H1 (cell line): Measurements from ENCODE around the gene GSG1L. TPM values are rescaled to one million over a fixed set of nuclear protein-coding genes. Genes with fewer than 3 reads are reported as not detected.

Source experiments
- CTCF ChIA-PET: fragments of 300-600 bp; sonication (Branson Sonifier 250); formaldehyde crosslinking; loops from one replicate; lab custom pipeline; 2021; ENCODE audit not compliant: partially characterized antibody; lab: Charles Lee
- POLR2A ChIA-PET: fragments of 300-600 bp; sonication (Branson Sonifier 250); formaldehyde crosslinking; loops from one replicate; lab custom pipeline; 2021; ENCODE audit warnings: inconsistent platforms; ENCODE audit not compliant: partially characterized antibody; lab: Charles Lee
- DNase-seq, 2 experiments: peaks; one replicate each; pipeline versions ENCODE4 v3.0.0 to v3.0.0-alpha.2; 2010 to 2022; ENCODE audit warnings: low spot score in 2 of 2, low read depth in 1 of 2, mixed read lengths in 1 of 2
- FAIRE-seq: peaks from 2 replicates; lab custom pipeline; 2011; peaks lifted over from hg19 to GRCh38; lab: Jason Lieb, UNC
- H2AFZ ChIP-seq: 2 replicates; pipeline ENCODE4 v1.8.1; 2012; ENCODE audit warnings: low read length, inconsistent platforms
- H2AK5ac ChIP-seq: 2 replicates; pipeline ENCODE4 v1.6.1; 2013; ENCODE audit warnings: low read depth, low read length
- H2BK120ac ChIP-seq: replicated peaks from 2 replicates; pipeline ENCODE3; 2013; ENCODE audit warnings: low read depth, low read length, inconsistent platforms
- H2BK12ac ChIP-seq: 2 replicates; pipeline ENCODE4 v1.6.1; 2013; ENCODE audit warnings: low read depth, low read length
- H2BK15ac ChIP-seq: 2 replicates; pipeline ENCODE4 v1.6.1; 2013; ENCODE audit warnings: low read length
- H2BK20ac ChIP-seq: 2 replicates; pipeline ENCODE4 v1.6.1; 2013; ENCODE audit warnings: low read length
- H2BK5ac ChIP-seq: 2 replicates; pipeline ENCODE4 v1.6.1; 2013; ENCODE audit warnings: low read depth, low read length
- H3K14ac ChIP-seq: 2 replicates; pipeline ENCODE4 v1.6.1; 2013; ENCODE audit warnings: inconsistent platforms; ENCODE audit not compliant: insufficient read length
- H3K18ac ChIP-seq: 2 replicates; pipeline ENCODE4 v1.6.1; 2013; ENCODE audit warnings: low read length; ENCODE audit errors: extremely low read depth
- H3K23ac ChIP-seq: 2 replicates; pipeline ENCODE4 v1.6.1; 2013; ENCODE audit warnings: inconsistent platforms; ENCODE audit not compliant: insufficient read length
- H3K23me2 ChIP-seq: 2 replicates; pipeline ENCODE4 v1.6.1; 2013; ENCODE audit warnings: low read depth, low read length
- H3K27ac ChIP-seq: 2 replicates; pipeline ENCODE4 v1.6.1; 2011; ENCODE audit warnings: low read depth, low read length, inconsistent platforms
- H3K27me3 ChIP-seq, 4 experiments: replicated peaks in 1 of 4; 1 replicate in 1 of 4; 2 replicates in 3 of 4; pipeline versions ENCODE4 v1.6.1 to v1.8.1; 2011 to 2013; ENCODE audit warnings: low read length in 3 of 4, mild to moderate bottlenecking in 3 of 4, inconsistent platforms in 2 of 4, mixed read lengths in 2 of 4, moderate library complexity in 1 of 4; ENCODE audit not compliant: control insufficient read depth in 3 of 4, insufficient read depth in 3 of 4; ENCODE audit errors: extremely low read depth in 1 of 4
- H3K36me3 ChIP-seq, 4 experiments: 2 replicates each; pipeline versions ENCODE4 v1.6.1 to v1.8.1; 2011 to 2013; ENCODE audit warnings: mild to moderate bottlenecking in 4 of 4, low read length in 3 of 4, moderate library complexity in 2 of 4, control low read depth in 1 of 4, inconsistent platforms in 1 of 4; ENCODE audit not compliant: insufficient read depth in 4 of 4, control insufficient read depth in 2 of 4
- H3K4ac ChIP-seq: replicated peaks from 2 replicates; pipeline ENCODE3; 2013; ENCODE audit warnings: low read length, low read depth, mixed read lengths, inconsistent platforms; ENCODE audit not compliant: insufficient read length
- H3K4me1 ChIP-seq, 4 experiments: replicated peaks in 1 of 4; 1 replicate in 1 of 4; 2 replicates in 3 of 4; pipeline versions ENCODE4 v1.6.1 to v1.8.1; 2011 to 2013; ENCODE audit warnings: low read length in 3 of 4, inconsistent platforms in 2 of 4, mixed read lengths in 1 of 4; ENCODE audit not compliant: insufficient read depth in 4 of 4, control insufficient read depth in 3 of 4
- H3K4me2 ChIP-seq, 2 experiments: 2 replicates each; pipeline versions ENCODE4 v1.6.1 to v1.8.1; 2011 to 2013; ENCODE audit warnings: low read depth in 2 of 2, low read length in 2 of 2, control low read depth in 1 of 2, inconsistent platforms in 1 of 2, mild to moderate bottlenecking in 1 of 2; ENCODE audit not compliant: insufficient read depth in 1 of 2
- H3K4me3 ChIP-seq, 4 experiments: fragments of 200-600, 300-600 bp in 1 of 4; sonication (generic), shearing (Covaris generic), sonication (Bioruptor Twin) in 1 of 4; 2 replicates each; pipeline versions ENCODE4 v1.5.1 to v1.8.1; 2011 to 2016; ENCODE audit warnings: low read length in 4 of 4, low read depth in 3 of 4, control low read depth in 2 of 4, inconsistent platforms in 2 of 4, mild to moderate bottlenecking in 2 of 4, mixed read lengths in 1 of 4, moderate library complexity in 1 of 4; ENCODE audit not compliant: insufficient read depth in 2 of 4; ENCODE audit errors: extremely low read depth in 1 of 4
- H3K56ac ChIP-seq: replicated peaks from 2 replicates; pipeline ENCODE3; 2013; ENCODE audit warnings: low read depth, mild to moderate bottlenecking, mixed read lengths, low read length, inconsistent platforms; ENCODE audit not compliant: insufficient read length
- H3K79me1 ChIP-seq: 2 replicates; pipeline ENCODE4 v1.6.1; 2013; ENCODE audit warnings: low read depth, low read length, control low read depth
- H3K79me2 ChIP-seq, 2 experiments: 2 replicates each; pipeline versions ENCODE4 v1.6.1 to v1.8.1; 2012 to 2013; ENCODE audit warnings: low read length in 2 of 2, mild to moderate bottlenecking in 2 of 2, inconsistent platforms in 1 of 2; ENCODE audit not compliant: insufficient read depth in 2 of 2, control insufficient read depth in 1 of 2
- H3K9ac ChIP-seq, 4 experiments: replicated peaks in 1 of 4; 1 replicate in 1 of 4; 2 replicates in 3 of 4; pipeline versions ENCODE4 v1.6.1 to v1.8.1; 2011 to 2013; ENCODE audit warnings: low read depth in 3 of 4, low read length in 3 of 4, control low read depth in 2 of 4, mild to moderate bottlenecking in 2 of 4, moderate library complexity in 2 of 4, inconsistent platforms in 1 of 4; ENCODE audit errors: extremely low read depth in 1 of 4
- H3K9me3 ChIP-seq, 2 experiments: 2 replicates each; pipeline versions ENCODE4 v1.6.1 to v1.8.1; 2012 to 2013; ENCODE audit warnings: mild to moderate bottlenecking in 2 of 2, moderate library complexity in 2 of 2, control low read depth in 1 of 2, inconsistent platforms in 1 of 2, low read depth in 1 of 2, low read length in 1 of 2, mixed read lengths in 1 of 2; ENCODE audit not compliant: insufficient read depth in 2 of 2
- H4K20me1 ChIP-seq, 2 experiments: replicated peaks in 1 of 2; 2 replicates each; pipeline versions ENCODE3 to v1.8.1; 2011 to 2013; ENCODE audit warnings: inconsistent platforms in 2 of 2, low read length in 2 of 2, mild to moderate bottlenecking in 1 of 2; ENCODE audit not compliant: insufficient read depth in 2 of 2, control insufficient read depth in 1 of 2
- H4K5ac ChIP-seq: 2 replicates; pipeline ENCODE4 v1.6.1; 2013; ENCODE audit warnings: low read length, low read depth, mixed read lengths, inconsistent platforms; ENCODE audit not compliant: insufficient read length
- H4K8ac ChIP-seq: 2 replicates; pipeline ENCODE4 v1.8.0; 2013; ENCODE audit warnings: mild to moderate bottlenecking, moderate library complexity, low read length, inconsistent platforms; ENCODE audit not compliant: insufficient read depth; ENCODE audit errors: extremely low read depth
- H4K91ac ChIP-seq: replicated peaks from 2 replicates; pipeline ENCODE3; 2013; ENCODE audit warnings: low read length, mixed read lengths, inconsistent platforms; ENCODE audit not compliant: insufficient read length
- TEAD4 ChIP-seq: IDR thresholded peaks from 2 replicates; pipeline ENCODE4 v1.6.1; 2012; ENCODE audit warnings: low read depth, low read length, inconsistent platforms, mixed read lengths
- YY1 ChIP-seq: IDR thresholded peaks from 2 replicates; pipeline ENCODE4 v1.6.1; 2011; ENCODE audit warnings: low read depth, mild to moderate bottlenecking, low read length
- WGBS, 2 experiments: shearing (Covaris generic) in 1 of 2; methylation state at CpG; one replicate each; pipeline versions ENCODE4 v1.1.6 to v1.1.7; 2013 to 2015; ENCODE audit warnings: low lambda C conversion rate in 2 of 2, mixed read lengths in 2 of 2, inconsistent platforms in 1 of 2, low coverage in 1 of 2, missing lambda C conversion rate in 1 of 2; ENCODE audit not compliant: insufficient replicate concordance in 2 of 2, insufficient coverage in 1 of 2, insufficient read length in 1 of 2; ENCODE audit errors: extremely low coverage in 1 of 2, missing lambda C conversion rate in 1 of 2; 5-methylcytosine and 5-hydroxymethylcytosine counted together
- polyA plus RNA-seq, 7 experiments: library from polyadenylated mRNA; depleted of rRNA in 3 of 7; stranded (reverse) in 5 of 7; unstranded in 2 of 7; fragments of >200 nt in 5 of 7; fragments of 200-250 nt in 2 of 7; gene quantifications; 1 replicate in 5 of 7; 2 replicates in 1 of 7; 4 replicates in 1 of 7; pipeline versions ENCODE4 v1.2.1 to v1.2.3, GENCODE V29; 2011 to 2013; ENCODE audit warnings: missing spikeins in 2 of 7, mixed read lengths in 2 of 7
- total RNA-seq: library from RNA; stranded (reverse); fragmentation: NEBNext Ultra II Directional; extraction: Animal tissue kit (Norgen Biotek cat#: 25700); gene quantifications from 2 replicates; pipeline ENCODE4 v1.2.1, GENCODE V29; 2021

GSG1L gene
- total and polyA plus RNA-seq, 2 of the 8 experiments (the other 6 are each of a cell fraction or from before 2014, with no cell fraction given) = 0.71 to 1.1 TPM

DNA sequence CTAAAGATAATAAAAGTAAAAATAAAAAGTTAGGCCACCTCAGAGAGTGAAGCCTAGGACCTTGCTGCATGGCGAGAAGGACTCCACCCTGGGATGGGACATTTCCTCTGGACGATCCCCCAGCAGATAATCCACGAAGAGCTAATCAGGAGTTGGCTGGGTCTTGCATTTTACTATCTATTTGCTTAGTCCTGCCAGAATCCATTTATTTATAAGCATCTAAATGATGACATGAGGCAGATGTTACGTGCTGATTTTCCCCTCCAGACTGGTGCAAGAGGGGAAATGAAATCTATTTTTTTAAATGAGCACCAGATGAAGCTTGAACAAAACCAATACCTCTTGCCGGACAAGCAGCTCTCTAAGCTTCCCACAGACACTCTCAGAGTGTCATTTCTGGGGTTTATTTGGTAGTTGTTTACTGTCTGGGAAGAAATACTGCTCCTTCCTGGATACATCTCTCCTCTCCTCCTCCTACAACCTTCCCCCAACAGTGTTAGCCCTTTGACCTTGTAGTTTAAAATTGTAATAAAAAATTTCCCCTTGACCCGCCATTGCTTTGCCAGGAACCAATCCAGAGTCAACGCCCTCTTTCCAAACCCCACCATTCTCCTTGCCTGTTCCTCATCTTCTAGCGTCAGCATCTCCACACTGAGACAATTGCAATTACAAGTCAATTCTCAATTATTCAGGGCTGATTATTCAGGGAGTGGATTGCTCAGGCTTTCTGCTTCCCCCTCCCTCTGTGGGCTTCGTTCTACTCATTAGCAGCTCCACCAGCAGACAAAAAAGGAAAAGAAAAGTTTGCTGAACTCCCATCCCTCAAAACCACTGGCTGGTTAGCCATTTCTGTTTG, 63.0 kb downstream of the GSG1L start:
- Histone ChIP-seq H3K4ac (no peak overlapping the region), H3K9ac (no peak overlapping the region), H3K18ac (no peak overlapping the region), H4K8ac (peak overlapping the region; percentile 23; the same call in 1 of the 2 replicates), H3K4me1 (no peaks in the 10 kb centered on the region)
- no peak for TF ChIP-seq YY1
- TF ChIP-seq TEAD4 = no peak
- TF ChIP-seq, all 59 proteins: peak for 0
- Histone ChIP-seq H3K4me2 (no peak overlapping the region), H2BK15ac (no peak overlapping the region), H3K9me3 (no peaks in the 10 kb centered on the region), H2AK5ac (no peak overlapping the region), H2BK12ac (no peak overlapping the region), H3K36me3 (no peaks in the 10 kb centered on the region), H3K4me3 (no peak overlapping the region), H3K14ac (no peak overlapping the region), H4K20me1 (no peaks in the 10 kb centered on the region), H3K79me2 (no peaks in the 10 kb centered on the region), H2BK20ac (no peak overlapping the region), H3K27ac (no peak overlapping the region), H4K5ac (no peak overlapping the region), H2BK120ac (no peak overlapping the region), H3K56ac (no peak overlapping the region), H2AFZ (no peak overlapping the region), H2BK5ac (no peak overlapping the region), H3K27me3 (no peaks in the 10 kb centered on the region), H4K91ac (no peak overlapping the region), H3K23me2 (no peaks in the 10 kb centered on the region; the same call in 1 of the 2 replicates), H3K79me1 (no peaks in the 10 kb centered on the region), H3K23ac (no peak overlapping the region)
- FAIRE-seq = no peak
- DNase-seq = no peak
- WGBS, 2 experiments = 78% methylated on average over 9 of the region's 9 CpGs; no CpG with 5 or more reads in 1 of the 2 experiments
- CTCF ChIA-PET = interaction anchor here (1.0 to 3.7 kb wide), 3 partner anchors 23 to 70 kb away, joined by 3 to 11 read pairs (median 4); no protein-coding TSS in a partner anchor
- POLR2A ChIA-PET = no interaction called here
